CD4-positive, alpha-beta T cell (primary cell): ENCODE results near the gene MED12L. TPM values are rescaled to one million over a fixed set of nuclear protein-coding genes. Genes with fewer than 3 reads are reported as not detected.

Experiments used
- ATAC-seq: fragments of 200-7000 bp; cut with Tn5 transposase; one replicate; pipeline ENCODE4 v1.10.0; 2022; ENCODE audit warnings: mild to moderate bottlenecking; ENCODE audit not compliant: poor library complexity
- CTCF ChIA-PET: fragments of 350-600 bp; sonication (Branson Sonifier 250); formaldehyde crosslinking; loops from one replicate; lab custom pipeline; 2021; ENCODE audit warnings: antibody characterized with exemption, inconsistent platforms; lab: Charles Lee
- POLR2A ChIA-PET: fragments of 350-600 bp; sonication (Branson Sonifier 250); formaldehyde crosslinking; loops from one replicate; lab custom pipeline; 2021; ENCODE audit warnings: antibody characterized with exemption, inconsistent platforms; lab: Charles Lee
- DNase-seq, 14 experiments: peaks; one replicate each; pipeline ENCODE4 v3.0.0-alpha.2; 2013 to 2020; ENCODE audit warnings: mixed read lengths in 2 of 14
- H3K27ac ChIP-seq, 2 donors: one replicate each; pipeline versions ENCODE4 v1.5.1 to v1.7.0; 2013; ENCODE audit warnings: low read length in 2 of 2, low read depth in 1 of 2, mild to moderate bottlenecking in 1 of 2
- H3K27me3 ChIP-seq, 2 experiments: 1 replicate in 1 of 2; 2 replicates in 1 of 2; pipeline versions ENCODE4 v1.6.1 to v1.7.0; 2013; ENCODE audit warnings: low read length in 2 of 2, control low read depth in 1 of 2, mild to moderate bottlenecking in 1 of 2, moderate library complexity in 1 of 2; ENCODE audit not compliant: insufficient read depth in 2 of 2, control insufficient read depth in 1 of 2
- H3K36me3 ChIP-seq: one replicate; pipeline ENCODE4 v1.6.1; 2013; ENCODE audit warnings: low read length, control low read depth; ENCODE audit not compliant: insufficient read depth
- H3K4me1 ChIP-seq: one replicate; pipeline ENCODE4 v1.6.1; 2013; ENCODE audit warnings: low read length, control low read depth; ENCODE audit not compliant: insufficient read depth
- H3K4me3 ChIP-seq: one replicate; pipeline ENCODE4 v1.5.1; 2013; ENCODE audit warnings: mild to moderate bottlenecking, low read length, moderate library complexity
- H3K9me3 ChIP-seq, 2 experiments: 1 replicate in 1 of 2; 2 replicates in 1 of 2; pipeline versions ENCODE4 v1.6.1 to v1.7.0; 2013; ENCODE audit warnings: low read length in 2 of 2, mild to moderate bottlenecking in 2 of 2, control low read depth in 1 of 2, moderate library complexity in 1 of 2; ENCODE audit not compliant: control insufficient read depth in 1 of 2, insufficient read depth in 1 of 2
- H3K27ac Mint-ChIP-seq: one replicate; pipeline ENCODE4 v1.8.0; 2020; ENCODE audit warnings: mixed read lengths
- H3K27me3 Mint-ChIP-seq: one replicate; pipeline ENCODE4 v1.8.0; 2021; ENCODE audit warnings: mixed read lengths
- H3K36me3 Mint-ChIP-seq: one replicate; pipeline ENCODE4 v1.8.0; 2021; ENCODE audit warnings: low read depth, mixed read lengths
- H3K4me1 Mint-ChIP-seq: one replicate; pipeline ENCODE4 v1.8.0; 2021; ENCODE audit warnings: low read depth, mixed read lengths
- H3K4me3 Mint-ChIP-seq: one replicate; pipeline ENCODE4 v1.8.0; 2020; ENCODE audit warnings: mild to moderate bottlenecking, mixed read lengths
- H3K9me3 Mint-ChIP-seq: one replicate; pipeline ENCODE4 v1.8.0; 2020; ENCODE audit warnings: mixed read lengths
- intact Hi-C, 2 experiments: fragments of 100-400 bp; cut with DNase I in 1 of 2; cut with micrococcal nuclease in 1 of 2; formaldehyde crosslinking; loops; one replicate each; pipeline versions ENCODE4 v1.15.1 to v1.9.0; 2023 to 2025; cut with DNase I, micrococcal nuclease
- total RNA-seq, 174 experiments: library from RNA in 2 of 174; stranded (reverse) in 2 of 174; gene quantifications; one replicate each; pipeline ENCODE4 v1.2.3 and lab custom pipeline; 2021 to 2026
- TF ChIP-seq, protein P1 (sequence below): fragments of 200-600 bp; IDR thresholded peaks from one replicate; pipeline ENCODE4 v1.8.0; 2022; ENCODE audit warnings: antibody characterized with exemption, mild to moderate bottlenecking

Gene MED12L
- total RNA-seq, 2 experiments from 2014 or later: 0.39 to 0.49 TPM

GRCh38 chr3:151199554-151200438 is 114.3 kb downstream of the MED12L start:
- H3K9me3 ChIP-seq: peaks cover 0 to 8% of the 10 kb centered on the region in 2 experiments
- Mint-ChIP-seq H3K4me1 (peaks cover 63% of the 10 kb centered on the region), H3K36me3 (peaks cover 50% of the 10 kb centered on the region), H3K27ac (peak overlapping the region; percentile 85), H3K4me3 (peak overlapping the region; percentile 92), H3K27me3 (no peaks in the 10 kb centered on the region), H3K9me3 (no peaks in the 10 kb centered on the region)
- TF ChIP-seq, protein P1, sequence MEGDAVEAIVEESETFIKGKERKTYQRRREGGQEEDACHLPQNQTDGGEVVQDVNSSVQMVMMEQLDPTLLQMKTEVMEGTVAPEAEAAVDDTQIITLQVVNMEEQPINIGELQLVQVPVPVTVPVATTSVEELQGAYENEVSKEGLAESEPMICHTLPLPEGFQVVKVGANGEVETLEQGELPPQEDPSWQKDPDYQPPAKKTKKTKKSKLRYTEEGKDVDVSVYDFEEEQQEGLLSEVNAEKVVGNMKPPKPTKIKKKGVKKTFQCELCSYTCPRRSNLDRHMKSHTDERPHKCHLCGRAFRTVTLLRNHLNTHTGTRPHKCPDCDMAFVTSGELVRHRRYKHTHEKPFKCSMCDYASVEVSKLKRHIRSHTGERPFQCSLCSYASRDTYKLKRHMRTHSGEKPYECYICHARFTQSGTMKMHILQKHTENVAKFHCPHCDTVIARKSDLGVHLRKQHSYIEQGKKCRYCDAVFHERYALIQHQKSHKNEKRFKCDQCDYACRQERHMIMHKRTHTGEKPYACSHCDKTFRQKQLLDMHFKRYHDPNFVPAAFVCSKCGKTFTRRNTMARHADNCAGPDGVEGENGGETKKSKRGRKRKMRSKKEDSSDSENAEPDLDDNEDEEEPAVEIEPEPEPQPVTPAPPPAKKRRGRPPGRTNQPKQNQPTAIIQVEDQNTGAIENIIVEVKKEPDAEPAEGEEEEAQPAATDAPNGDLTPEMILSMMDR: no peak
- peak overlapping the region; percentile 61 for H3K4me3 ChIP-seq
- ATAC-seq (no peak), DNase-seq (peak in 3 of 14 experiments; percentile 24 to 36 (median 29))
- POLR2A ChIA-PET: interaction anchor here (1.1 to 9.0 kb wide), 5 partner anchors 11 to 437 kb away, joined by 3 to 84 read pairs (median 13); partner anchors contain the start of gene SIAH2
- intact Hi-C loops: loop anchor here in 1 of 2 experiments (5.0 kb wide), 1 partner anchor 787 kb away; no protein-coding TSS in a partner anchor
- peaks cover 16% of the 10 kb centered on the region for H3K36me3 ChIP-seq
- CTCF ChIA-PET: interaction anchor here (2.4 kb wide), 1 partner anchor 31 kb away, joined by 15 read pairs; no protein-coding TSS in a partner anchor
- no peaks in the 10 kb centered on the region for H3K27me3 ChIP-seq
- H3K4me1 ChIP-seq: peaks cover 22% of the 10 kb centered on the region
- H3K27ac ChIP-seq: peak overlapping the region; percentile 38 to 63

DNA sequence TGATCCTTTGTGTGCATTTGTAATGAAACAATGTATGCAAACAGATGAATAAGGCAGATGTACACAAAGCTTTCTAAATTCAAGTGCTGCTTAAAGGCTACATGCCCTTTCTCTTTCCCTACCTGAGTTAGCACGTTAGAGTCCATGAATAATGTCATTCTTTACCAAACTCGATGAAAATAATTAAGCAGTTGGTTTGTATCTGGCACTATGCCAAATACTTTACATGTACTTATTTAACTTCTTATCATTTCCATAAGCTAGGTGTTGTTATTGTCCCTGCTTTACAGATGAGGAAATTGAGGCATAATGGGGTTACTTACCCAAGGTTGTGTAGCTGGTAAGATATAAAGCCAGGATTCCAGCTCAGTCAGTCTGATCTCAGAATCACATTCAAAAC is 115.1 kb downstream of the MED12L start:
- H3K36me3 Mint-ChIP-seq: peaks cover 50% of the 10 kb centered on the region

More for the DNA sequence above, 115.1 kb downstream of the MED12L start:
- intact Hi-C loops: loop anchor here in 1 of 2 experiments (5.0 kb wide), 1 partner anchor 788 kb away; no protein-coding TSS in a partner anchor
- H3K27ac ChIP-seq: peak overlapping the region; percentile 63 to 78
- peaks cover 0 to 6% of the 10 kb centered on the region in 2 experiments for H3K9me3 ChIP-seq
- ChIA-PET POLR2A (interaction anchor here (0.5 to 9.0 kb wide), 8 partner anchors 8 to 438 kb away, joined by 3 to 84 read pairs (median 6); partner anchors contain the start of gene SIAH2), CTCF (interaction anchor here (1.4 to 2.4 kb wide), 2 partner anchors 32 to 84 kb away, joined by 3 to 15 read pairs; no protein-coding TSS in a partner anchor)
- no peaks in the 10 kb centered on the region for H3K9me3 Mint-ChIP-seq
- H3K36me3 ChIP-seq: peaks cover 16% of the 10 kb centered on the region
- peaks cover 25% of the 10 kb centered on the region for H3K4me1 ChIP-seq
- TF ChIP-seq, protein P1: no peak
- ATAC-seq (no peak), DNase-seq (peak in 1 of 14 experiments; percentile 30)
- H3K4me3 ChIP-seq: peak overlapping the region; percentile 61
- H3K4me1 Mint-ChIP-seq: peaks cover 71% of the 10 kb centered on the region
- H3K4me3 Mint-ChIP-seq: peak overlapping the region; percentile 68
- H3K27ac Mint-ChIP-seq: peak overlapping the region; percentile 85
- no peaks in the 10 kb centered on the region for H3K27me3 Mint-ChIP-seq
- H3K27me3 ChIP-seq: no peaks in the 10 kb centered on the region
